ENCODE data around the gene CACNA2D3.

Gene CACNA2D3

GRCh38 chr3:54484334-54484733 lies 362.0 kb downstream of the CACNA2D3 start:
- intact Hi-C loops (cut with micrococcal nuclease): no loop called here
- Mint-ChIP-seq H3K9me3 (peaks cover 24% of the 10 kb centered on the region), H3K4me1 (ENCODE audit: low read depth) (no peaks in the 10 kb centered on the region), H3K27me3 (no peaks in the 10 kb centered on the region), H3K27ac (no peak overlapping the region), H3K4me3 (no peak overlapping the region), H3K36me3 (ENCODE audit: low read depth) (no peaks in the 10 kb centered on the region)

- no peaks in the 10 kb centered on the region for H3K27me3 Mint-ChIP-seq
- H3K27ac Mint-ChIP-seq: no peak overlapping the region
- H3K4me1 Mint-ChIP-seq (ENCODE audit: low read depth): no peaks in the 10 kb centered on the region
- no peak overlapping the region for H3K4me3 Mint-ChIP-seq
- H3K9me3 Mint-ChIP-seq: peaks cover 20% of the 10 kb centered on the region
- H3K36me3 Mint-ChIP-seq (ENCODE audit: low read depth): no peaks in the 10 kb centered on the region
- intact Hi-C loops (cut with micrococcal nuclease): no loop called here
Measured at GRCh38 chr3:54486317-54486716, 364.0 kb downstream of the CACNA2D3 start.

- Mint-ChIP-seq H3K36me3 (ENCODE audit: low read depth) (no peaks in the 10 kb centered on the region), H3K9me3 (peaks cover 17% of the 10 kb centered on the region), H3K4me3 (no peak overlapping the region), H3K4me1 (ENCODE audit: low read depth) (no peaks in the 10 kb centered on the region), H3K27ac (no peak overlapping the region), H3K27me3 (no peaks in the 10 kb centered on the region)
- intact Hi-C loops (cut with micrococcal nuclease): no loop called here
Measured at GRCh38 chr3:54488297-54488696, 365.9 kb downstream of the CACNA2D3 start.

GRCh38 chr3:54494209-54494608 lies 371.9 kb downstream of the CACNA2D3 start:
- Mint-ChIP-seq H3K27ac (no peak overlapping the region), H3K4me3 (no peak overlapping the region), H3K9me3 (peaks cover under 1% of the 10 kb centered on the region)

GRCh38 chr3:54506603-54507002 lies 384.3 kb downstream of the CACNA2D3 start:
- intact Hi-C loops (cut with micrococcal nuclease): no loop called here
- Mint-ChIP-seq H3K9me3 (peaks cover 9% of the 10 kb centered on the region), H3K27ac (no peak overlapping the region), H3K27me3 (no peaks in the 10 kb centered on the region), H3K36me3 (ENCODE audit: low read depth) (no peaks in the 10 kb centered on the region), H3K4me1 (ENCODE audit: low read depth) (no peaks in the 10 kb centered on the region), H3K4me3 (no peak overlapping the region)

More at GRCh38 chr3:54494209-54494608, 371.9 kb downstream of the CACNA2D3 start:
- intact Hi-C loops (cut with micrococcal nuclease): no loop called here
- H3K36me3 Mint-ChIP-seq (ENCODE audit: low read depth): no peaks in the 10 kb centered on the region
- no peaks in the 10 kb centered on the region for H3K27me3 Mint-ChIP-seq
- H3K4me1 Mint-ChIP-seq (ENCODE audit: low read depth): no peaks in the 10 kb centered on the region

- Mint-ChIP-seq H3K4me3 (no peak overlapping the region), H3K9me3 (peaks cover 9% of the 10 kb centered on the region), H3K36me3 (ENCODE audit: low read depth) (no peaks in the 10 kb centered on the region), H3K27me3 (no peaks in the 10 kb centered on the region), H3K27ac (no peak overlapping the region), H3K4me1 (ENCODE audit: low read depth) (no peaks in the 10 kb centered on the region)
- intact Hi-C loops (cut with micrococcal nuclease): no loop called here
Measured at GRCh38 chr3:54507876-54508460, 385.6 kb downstream of the CACNA2D3 start.

- Mint-ChIP-seq H3K4me1 (ENCODE audit: low read depth) (no peaks in the 10 kb centered on the region), H3K27me3 (no peaks in the 10 kb centered on the region), H3K9me3 (peaks cover 9% of the 10 kb centered on the region), H3K27ac (no peak overlapping the region), H3K36me3 (ENCODE audit: low read depth) (no peaks in the 10 kb centered on the region), H3K4me3 (no peak overlapping the region)
- intact Hi-C loops (cut with micrococcal nuclease): no loop called here
Measured at GRCh38 chr3:54510506-54510905, 388.2 kb downstream of the CACNA2D3 start.

GRCh38 chr3:54511766-54512365 lies 389.5 kb downstream of the CACNA2D3 start:
- Mint-ChIP-seq H3K36me3 (ENCODE audit: low read depth) (no peaks in the 10 kb centered on the region), H3K9me3 (peaks cover 9% of the 10 kb centered on the region), H3K4me3 (no peak overlapping the region), H3K4me1 (ENCODE audit: low read depth) (no peaks in the 10 kb centered on the region), H3K27ac (no peak overlapping the region), H3K27me3 (no peaks in the 10 kb centered on the region)
- intact Hi-C loops (cut with micrococcal nuclease): no loop called here

GRCh38 chr3:54514006-54514405 lies 391.7 kb downstream of the CACNA2D3 start:
- no peak overlapping the region for H3K4me3 Mint-ChIP-seq
- H3K36me3 Mint-ChIP-seq (ENCODE audit: low read depth): no peaks in the 10 kb centered on the region
- no peak overlapping the region for H3K27ac Mint-ChIP-seq
- intact Hi-C loops (cut with micrococcal nuclease): no loop called here
- no peaks in the 10 kb centered on the region for H3K4me1 Mint-ChIP-seq (ENCODE audit: low read depth)
- no peaks in the 10 kb centered on the region for H3K27me3 Mint-ChIP-seq
- H3K9me3 Mint-ChIP-seq: peaks cover 9% of the 10 kb centered on the region

GRCh38 chr3:54514416-54514815 lies 392.1 kb downstream of the CACNA2D3 start:
- Mint-ChIP-seq H3K4me1 (ENCODE audit: low read depth) (no peaks in the 10 kb centered on the region), H3K4me3 (no peak overlapping the region), H3K27ac (no peak overlapping the region), H3K36me3 (ENCODE audit: low read depth) (no peaks in the 10 kb centered on the region), H3K9me3 (peaks cover 9% of the 10 kb centered on the region), H3K27me3 (no peaks in the 10 kb centered on the region)
- intact Hi-C loops (cut with micrococcal nuclease): no loop called here

GRCh38 chr3:54515441-54516213 lies 393.3 kb downstream of the CACNA2D3 start:
- Mint-ChIP-seq H3K4me3 (no peak overlapping the region), H3K36me3 (ENCODE audit: low read depth) (no peaks in the 10 kb centered on the region), H3K4me1 (ENCODE audit: low read depth) (no peaks in the 10 kb centered on the region), H3K27me3 (no peaks in the 10 kb centered on the region), H3K9me3 (no peaks in the 10 kb centered on the region), H3K27ac (no peak overlapping the region)
- intact Hi-C loops (cut with micrococcal nuclease): no loop called here

GRCh38 chr3:54517424-54517823 lies 395.1 kb downstream of the CACNA2D3 start:
- intact Hi-C loops (cut with micrococcal nuclease): no loop called here
- H3K27ac Mint-ChIP-seq: no peak overlapping the region
- H3K36me3 Mint-ChIP-seq (ENCODE audit: low read depth): no peaks in the 10 kb centered on the region
- no peak overlapping the region for H3K4me3 Mint-ChIP-seq
- H3K9me3 Mint-ChIP-seq: no peaks in the 10 kb centered on the region
- H3K4me1 Mint-ChIP-seq (ENCODE audit: low read depth): no peaks in the 10 kb centered on the region
- no peaks in the 10 kb centered on the region for H3K27me3 Mint-ChIP-seq

- intact Hi-C loops (cut with micrococcal nuclease): no loop called here
Measured at GRCh38 chr3:54518011-54518675, 395.8 kb downstream of the CACNA2D3 start.

GRCh38 chr3:54519493-54519892 lies 397.1 kb downstream of the CACNA2D3 start:
- Mint-ChIP-seq H3K27me3 (no peaks in the 10 kb centered on the region), H3K9me3 (no peaks in the 10 kb centered on the region), H3K4me3 (no peak overlapping the region), H3K36me3 (ENCODE audit: low read depth) (no peaks in the 10 kb centered on the region), H3K4me1 (ENCODE audit: low read depth) (no peaks in the 10 kb centered on the region), H3K27ac (no peak overlapping the region)
- intact Hi-C loops (cut with micrococcal nuclease): no loop called here

More at GRCh38 chr3:54518011-54518675, 395.8 kb downstream of the CACNA2D3 start:
- Mint-ChIP-seq H3K36me3 (ENCODE audit: low read depth) (no peaks in the 10 kb centered on the region), H3K27ac (no peak overlapping the region), H3K4me1 (ENCODE audit: low read depth) (no peaks in the 10 kb centered on the region), H3K4me3 (no peak overlapping the region), H3K27me3 (no peaks in the 10 kb centered on the region), H3K9me3 (no peaks in the 10 kb centered on the region)

Data from dendritic cell treated with granulocyte-macrophage colony-stimulating factor and Interleukin-4, amounts not matched to agents 40 ng/mL and 50 ng/mL, for 4 days (primary cell).